Upper lobe of left lung (tissue), 4 donors: ENCODE results near the gene AFAP1.

Experiments used
- CTCF ChIP-seq, 6 experiments: fragments of 450-650 bp in 4 of 6; fragments of 200-600 bp in 2 of 6; sonication (generic) in 2 of 6; IDR thresholded peaks; one replicate each; pipeline ENCODE4 v1.5.1; 2016 to 2019; ENCODE audit warnings: antibody characterized with exemption in 6 of 6
- POLR2AphosphoS5 ChIP-seq, 2 donors: sonication (generic); formaldehyde crosslinking; IDR thresholded peaks; one replicate each; pipeline ENCODE4 v1.5.1; 2017; ENCODE audit warnings: antibody characterized with exemption in 2 of 2

- TF ChIP-seq CTCF (IDR thresholded peaks at IDR 0.05), result no peak
- no peak for TF ChIP-seq POLR2AphosphoS5 (IDR thresholded peaks at IDR 0.05)
Observed at GRCh38 chr4:7880683-7881082, 59.0 kb downstream of the AFAP1 start.
